Right hindlimb (tissue), 1 donor: ENCODE measurements around the gene CACNG3.
"Not testable (repeated sequence)": the region's sequence is repeated elsewhere in the genome, so short reads cannot be mapped to it uniquely, and the experiment has no call there.

Source experiments
- DNase-seq: peaks from one replicate; pipeline ENCODE4 v3.0.0-alpha.2; 2018

CACNG3 gene

DNA sequence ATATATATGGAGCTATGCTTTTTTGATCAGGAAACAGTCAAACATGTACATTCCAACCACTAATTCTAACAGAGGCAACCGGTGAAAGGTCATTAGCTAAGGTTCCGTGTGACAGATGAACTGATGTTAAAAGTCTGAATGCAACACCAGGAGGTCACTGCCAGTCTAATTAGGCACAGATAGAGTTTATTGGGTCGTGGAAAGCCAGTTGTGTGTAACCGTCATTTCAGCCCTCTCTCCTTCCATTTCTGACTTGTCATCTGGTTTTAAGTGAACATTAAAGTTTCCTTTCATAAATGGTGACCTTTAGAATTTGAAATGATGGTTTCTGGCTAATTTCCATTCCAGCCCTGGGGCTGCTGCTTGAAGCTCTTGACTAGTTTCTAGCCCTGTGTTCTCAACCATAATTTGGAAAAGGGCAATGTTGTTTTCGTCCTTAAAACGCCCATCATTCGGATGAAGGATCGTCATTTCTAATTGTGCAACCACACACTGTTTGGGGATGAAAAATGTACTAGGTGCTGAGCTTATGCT is 23.9 kb downstream of the CACNG3 start:
- DNase-seq: no peak

DNA sequence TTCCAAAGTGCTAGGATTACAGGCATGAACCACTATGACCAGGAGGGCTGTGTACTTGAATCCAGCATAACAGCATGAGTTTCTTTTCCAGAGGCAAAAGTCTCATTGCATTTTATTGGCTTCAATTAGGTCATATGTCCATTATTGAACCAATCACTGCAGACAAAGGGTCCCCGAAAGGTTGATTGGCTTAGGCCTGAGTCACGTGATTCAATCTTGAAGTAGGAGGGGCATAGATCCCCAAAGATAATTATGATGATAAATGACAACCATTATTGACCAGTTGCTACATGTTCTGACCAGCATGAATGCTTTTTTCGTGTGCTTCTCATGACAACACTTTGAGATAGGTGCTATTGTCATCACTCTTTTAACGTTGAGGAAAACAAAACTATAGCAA is 25.3 kb downstream of the CACNG3 start:
- no peak for DNase-seq

DNA sequence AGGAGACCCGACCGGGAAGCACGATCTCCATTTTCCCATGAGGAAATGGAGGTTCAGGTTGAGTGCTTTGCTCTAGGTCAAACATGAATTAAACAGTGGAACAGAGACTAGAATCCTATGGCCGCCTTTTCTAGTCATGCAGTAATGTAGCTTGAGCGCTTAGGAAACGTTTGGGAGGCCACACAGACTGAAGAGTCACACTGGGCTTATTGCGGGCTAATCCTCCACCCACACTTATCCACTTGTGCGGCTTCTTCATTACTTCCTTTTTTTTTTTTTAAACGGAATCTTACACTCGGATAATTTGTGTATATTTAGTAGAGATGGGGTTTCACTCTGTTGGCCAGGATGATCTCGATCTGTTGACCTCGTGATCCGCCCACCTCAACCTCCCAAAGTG is 26.0 kb downstream of the CACNG3 start:
- DNase-seq: no peak

DNA sequence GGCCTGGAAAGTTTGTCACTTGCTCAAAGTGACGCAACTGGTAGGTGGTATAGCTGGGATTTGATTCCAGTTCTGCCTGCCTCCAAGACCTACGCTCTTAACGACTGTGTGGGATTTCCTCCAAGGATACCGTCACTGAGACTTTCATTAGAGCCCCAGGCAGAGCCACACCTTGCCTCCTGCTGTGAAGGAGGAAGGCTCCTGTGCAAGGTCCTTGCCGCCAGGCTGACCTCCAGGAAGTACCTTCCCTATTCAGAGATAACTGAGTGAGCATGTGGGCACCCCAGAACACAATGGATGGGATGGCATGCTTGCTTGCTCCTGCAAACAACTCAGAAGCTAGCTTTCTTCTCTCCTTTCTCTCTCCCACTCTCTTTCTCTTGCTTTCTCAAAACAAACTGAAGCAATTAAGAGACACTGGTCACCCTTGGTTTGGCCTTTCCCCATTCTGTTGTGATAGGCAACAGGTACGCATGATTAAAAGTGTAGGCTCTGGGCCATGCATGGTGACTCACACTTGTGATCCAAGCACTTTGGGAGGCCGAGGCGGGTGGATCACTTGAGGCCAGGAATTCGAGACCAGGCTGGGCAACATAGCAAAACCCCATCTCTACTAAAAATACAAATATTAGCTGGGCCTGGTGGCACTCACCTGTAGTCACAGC is 30.7 kb downstream of the CACNG3 start:
- DNase-seq: no peak

DNA sequence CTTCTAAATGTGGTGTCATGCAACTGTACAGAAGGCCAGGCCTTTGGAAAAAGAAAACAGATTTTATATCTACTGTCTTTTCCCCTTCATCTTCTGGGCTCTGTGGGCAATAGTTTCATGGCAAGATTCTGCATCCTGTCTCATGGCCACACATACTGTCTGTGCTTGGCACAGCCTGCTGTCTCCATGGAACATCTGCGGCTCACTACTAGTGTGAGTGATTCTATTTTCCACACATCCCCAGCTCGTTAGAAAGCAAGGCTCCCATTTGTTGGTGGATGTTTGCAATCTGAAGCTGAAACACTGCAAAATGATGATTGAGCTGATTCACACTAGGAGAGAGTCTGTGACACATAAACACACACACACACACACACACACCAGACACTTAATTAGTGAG is 32.4 kb downstream of the CACNG3 start:
- DNase-seq: no peak

DNA sequence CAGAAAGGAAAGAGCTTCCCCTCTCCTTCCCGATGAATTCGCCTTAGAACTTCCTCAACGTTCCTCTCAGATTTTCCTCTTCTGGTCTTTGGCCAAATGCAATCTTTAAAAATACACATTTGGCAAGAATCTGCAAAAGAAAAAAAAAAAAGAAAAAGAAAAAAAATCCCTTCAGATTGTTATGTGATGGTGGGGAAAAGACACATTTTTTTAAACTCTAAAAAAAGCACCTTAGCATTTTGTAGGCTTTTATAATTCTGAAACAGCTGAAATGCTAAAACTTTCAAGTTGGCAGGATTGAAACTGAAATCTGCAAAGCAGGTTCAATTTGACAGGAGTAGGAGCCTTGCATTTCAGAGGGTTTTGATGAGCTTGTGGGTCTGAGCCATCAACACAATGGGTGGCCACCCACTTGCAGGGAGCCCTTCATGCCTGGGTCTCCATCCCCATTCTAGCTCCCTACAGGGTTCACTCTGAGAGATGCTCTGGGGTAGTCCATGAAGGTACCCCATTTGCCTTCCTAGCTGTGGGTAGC is 33.1 kb downstream of the CACNG3 start:
- DNase-seq: no peak

DNA sequence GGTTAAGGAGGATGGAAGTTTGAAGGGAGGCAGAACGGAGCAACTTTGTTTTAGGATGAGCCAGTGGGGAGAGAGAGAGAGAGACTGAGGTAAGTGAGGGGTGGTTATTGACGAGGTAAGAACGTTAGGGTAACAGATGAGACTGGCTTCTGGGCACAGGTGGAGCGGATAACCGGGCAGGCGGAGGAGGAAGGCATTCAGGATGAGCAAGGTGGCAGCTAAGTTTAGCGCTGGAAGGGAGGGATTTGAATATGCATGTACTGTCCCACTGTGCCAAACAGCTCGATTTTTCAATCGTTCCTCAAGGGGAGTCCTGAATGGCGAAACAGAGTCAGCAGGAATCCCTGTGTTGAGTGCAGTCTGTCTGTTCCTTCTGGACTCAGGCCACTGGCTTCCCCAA is 35.8 kb downstream of the CACNG3 start:
- DNase-seq: no peak

DNA sequence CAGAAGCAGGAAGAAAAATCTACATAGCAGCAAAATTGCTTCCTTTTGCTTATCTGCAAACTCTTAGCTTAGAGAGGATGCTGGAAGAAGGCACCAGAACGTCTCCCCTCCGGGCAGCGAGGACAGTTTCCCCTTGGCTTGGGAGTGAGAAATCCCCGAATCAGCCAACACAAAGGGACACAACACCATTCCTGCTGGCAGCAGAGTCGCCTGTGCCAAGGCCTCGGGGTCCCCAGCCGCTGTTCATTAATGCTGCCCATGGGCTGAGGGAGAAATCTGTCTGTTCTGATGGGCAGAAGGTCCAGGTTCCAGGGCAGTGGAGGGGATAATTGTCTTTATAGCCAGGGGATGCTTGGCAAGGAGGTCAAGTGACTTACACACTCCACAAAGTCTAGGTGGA is 38.0 kb downstream of the CACNG3 start:
- no peak for DNase-seq

DNA sequence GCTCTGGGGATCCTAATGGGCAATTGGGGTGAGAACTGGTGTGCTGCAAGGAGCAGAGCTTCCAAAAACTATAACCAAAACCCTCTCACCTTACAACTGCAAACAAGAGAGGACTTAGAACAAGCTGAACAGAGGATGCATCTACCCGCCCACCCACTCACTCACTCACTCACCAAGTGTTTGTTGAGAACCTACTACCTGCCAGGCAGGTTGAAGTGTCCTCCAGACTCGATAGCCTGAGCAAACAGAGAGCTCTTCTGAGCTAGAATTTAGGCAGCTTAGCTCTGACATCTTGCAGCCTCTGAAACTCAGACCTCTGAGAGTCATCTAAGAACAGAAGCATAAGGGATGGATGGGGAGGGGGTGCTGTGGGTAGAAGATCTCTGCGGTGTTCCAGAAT is 41.2 kb downstream of the CACNG3 start:
- no peak for DNase-seq

DNA sequence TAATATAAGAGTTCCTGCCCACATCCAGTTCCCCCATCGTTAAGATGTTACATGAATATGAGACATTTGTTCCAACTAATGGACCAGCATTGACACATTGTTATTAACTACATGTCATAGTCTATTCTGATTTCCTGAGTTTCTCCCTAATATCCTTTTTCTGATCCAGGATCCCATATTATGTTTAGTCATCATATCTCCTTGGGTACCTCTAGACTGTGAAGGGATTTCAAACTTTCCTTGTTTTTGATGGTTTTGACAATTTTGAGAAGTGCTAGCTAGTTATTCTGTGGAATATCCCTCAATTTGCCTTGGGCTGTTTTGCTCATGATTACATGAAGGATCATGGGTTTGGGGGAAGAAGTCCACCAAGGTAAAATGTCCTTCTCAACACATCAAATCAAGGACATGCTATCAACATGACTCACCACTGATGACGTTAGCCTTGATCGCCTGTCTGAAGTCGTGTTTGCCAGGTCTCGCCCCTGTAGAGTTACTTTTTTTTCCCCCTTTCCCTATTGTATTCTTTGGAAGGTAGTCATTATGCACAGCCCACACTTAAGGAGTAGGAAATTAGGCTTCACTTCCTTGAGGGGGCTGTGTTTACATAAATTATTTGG is 42.5 kb downstream of the CACNG3 start:
- DNase-seq: no peak

DNA sequence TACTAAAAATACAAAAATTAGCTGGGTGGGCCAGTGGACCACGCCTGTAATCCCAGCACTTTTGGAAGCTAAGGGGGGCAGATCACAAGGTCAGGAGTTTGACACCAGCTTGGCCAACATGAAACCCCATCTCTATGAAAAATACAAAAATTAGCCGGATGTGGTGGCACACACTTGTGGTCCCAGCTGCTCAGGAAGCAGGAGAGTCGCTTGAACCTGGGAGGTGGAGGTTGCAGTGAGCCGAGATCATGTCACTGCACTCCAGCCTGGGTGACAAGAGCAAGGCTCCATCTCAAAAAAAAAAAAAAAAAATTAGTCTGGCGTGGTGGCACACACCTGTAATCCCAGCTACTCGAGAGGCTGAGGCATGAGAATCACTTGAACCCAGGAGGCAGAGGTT is 44.6 kb downstream of the CACNG3 start:
- not testable (repeated sequence) for DNase-seq

DNA sequence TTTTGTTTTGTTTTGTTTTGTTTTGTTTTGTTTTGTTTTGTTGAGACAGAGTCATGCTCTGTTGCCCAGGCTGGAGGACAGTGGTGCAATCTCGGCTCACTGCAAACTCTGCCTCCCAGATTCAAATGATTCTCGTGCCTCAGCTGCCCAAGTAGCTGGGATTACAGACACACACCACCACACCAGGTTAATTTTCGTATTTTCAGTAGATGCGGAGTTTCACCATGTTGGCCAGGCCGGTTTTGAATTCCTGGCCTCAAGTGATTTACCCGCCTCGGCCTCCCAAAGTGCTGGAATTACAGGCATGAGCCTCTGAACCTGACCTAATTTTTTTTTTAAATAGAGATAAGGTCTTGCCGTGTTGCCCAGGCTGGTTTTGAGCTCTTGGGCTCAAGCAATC is 46.5 kb downstream of the CACNG3 start:
- no peak for DNase-seq

DNA sequence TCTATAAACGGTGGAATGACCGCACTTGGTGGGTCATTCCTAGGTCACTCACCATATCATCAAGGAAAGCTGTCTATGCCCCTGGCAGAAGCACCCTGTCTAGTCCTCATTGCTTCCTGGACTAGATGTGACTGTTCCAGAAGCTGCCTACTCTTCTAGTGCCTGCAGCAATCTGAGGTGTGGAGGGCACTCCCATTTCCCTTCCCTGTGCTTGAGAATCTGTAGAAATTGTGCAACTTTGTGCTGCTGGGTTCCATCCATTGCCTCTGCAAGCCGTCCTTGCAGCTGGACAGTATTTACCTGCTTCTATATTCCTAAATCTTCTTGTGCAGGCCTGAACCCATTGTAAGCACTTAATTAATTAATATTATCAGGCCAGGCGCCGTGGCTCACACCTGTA is 52.1 kb downstream of the CACNG3 start:
- no peak for DNase-seq

DNA sequence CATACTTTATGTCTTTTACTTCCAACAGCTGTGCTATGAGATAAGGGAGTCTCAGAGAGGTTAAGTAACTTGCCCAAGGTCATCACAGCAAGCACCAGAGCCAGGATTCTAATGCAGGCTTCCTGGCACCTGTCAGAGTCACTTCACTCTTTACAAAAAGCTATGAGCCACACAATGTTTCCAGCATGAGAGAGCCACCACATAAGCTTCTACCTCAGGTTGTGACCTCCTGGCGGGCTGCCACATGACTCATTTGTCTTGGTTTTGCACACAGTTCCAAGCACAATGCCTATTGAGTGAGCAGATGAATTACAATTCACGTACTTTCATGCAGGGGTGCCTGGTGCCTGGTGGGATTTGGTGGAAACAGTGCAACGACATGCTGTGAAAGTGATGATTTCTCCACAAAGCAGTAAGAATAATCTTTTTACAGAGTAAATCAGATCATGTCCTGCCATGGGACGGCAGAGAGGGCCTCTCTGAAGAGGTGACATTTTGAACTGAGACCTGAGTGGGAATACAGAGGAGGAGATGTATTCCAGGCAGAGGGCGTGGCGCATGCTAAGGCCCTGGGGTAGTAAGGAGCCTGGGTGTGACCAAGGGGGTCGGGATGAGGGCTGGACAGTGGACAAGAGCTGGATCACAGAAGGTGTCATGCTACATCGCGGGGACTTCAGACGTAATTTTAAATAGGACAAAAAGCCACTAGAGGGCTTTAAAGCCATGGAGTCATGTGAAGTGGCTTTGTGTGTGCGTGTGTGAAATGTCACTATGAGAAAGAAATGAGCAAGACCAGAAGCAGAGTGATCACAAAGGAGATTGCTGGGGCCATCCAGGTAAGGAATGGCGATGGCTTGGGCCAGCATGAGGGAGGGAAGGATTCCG is 53.4 kb downstream of the CACNG3 start:
- DNase-seq: no peak

DNA sequence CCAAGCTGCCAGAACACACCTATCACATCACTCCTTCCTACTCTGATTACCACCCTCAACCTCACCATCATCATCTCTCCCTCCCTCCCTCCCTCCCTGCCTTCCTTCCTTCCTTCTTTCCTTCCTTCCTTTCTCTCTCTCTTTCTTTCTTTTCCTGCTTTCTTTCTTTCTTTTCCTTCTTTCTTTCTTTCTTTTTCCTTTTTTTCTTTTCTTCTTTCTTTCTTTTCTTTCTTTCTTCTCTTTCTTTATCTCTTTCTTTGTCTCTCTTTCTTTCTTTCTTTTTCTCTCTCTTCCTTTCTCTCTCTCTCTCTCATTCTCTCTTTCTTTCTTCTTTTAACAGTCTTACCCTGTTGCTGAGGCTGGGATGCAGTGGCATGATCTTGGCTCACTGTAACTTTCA is 59.2 kb downstream of the CACNG3 start:
- DNase-seq: no peak

DNA sequence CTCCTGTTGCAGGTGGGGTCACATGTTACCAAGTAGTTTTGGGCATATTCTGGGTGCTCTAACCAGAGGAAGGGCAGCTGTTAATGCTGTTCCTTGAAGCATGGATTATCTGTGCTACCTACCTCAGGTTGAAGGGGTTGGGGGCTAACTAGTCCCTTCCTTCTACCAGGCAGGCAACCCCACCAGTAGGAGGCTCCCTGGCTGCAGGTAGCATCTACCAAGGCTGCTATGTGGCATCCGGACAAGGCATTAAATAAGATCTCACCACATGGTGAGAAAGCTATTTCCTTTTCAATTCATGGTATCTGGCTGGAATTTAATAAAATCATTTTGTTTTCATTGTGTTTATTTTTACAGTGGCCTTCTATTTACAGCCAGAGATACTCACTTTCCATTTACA is 62.5 kb downstream of the CACNG3 start:
- no peak for DNase-seq

DNA sequence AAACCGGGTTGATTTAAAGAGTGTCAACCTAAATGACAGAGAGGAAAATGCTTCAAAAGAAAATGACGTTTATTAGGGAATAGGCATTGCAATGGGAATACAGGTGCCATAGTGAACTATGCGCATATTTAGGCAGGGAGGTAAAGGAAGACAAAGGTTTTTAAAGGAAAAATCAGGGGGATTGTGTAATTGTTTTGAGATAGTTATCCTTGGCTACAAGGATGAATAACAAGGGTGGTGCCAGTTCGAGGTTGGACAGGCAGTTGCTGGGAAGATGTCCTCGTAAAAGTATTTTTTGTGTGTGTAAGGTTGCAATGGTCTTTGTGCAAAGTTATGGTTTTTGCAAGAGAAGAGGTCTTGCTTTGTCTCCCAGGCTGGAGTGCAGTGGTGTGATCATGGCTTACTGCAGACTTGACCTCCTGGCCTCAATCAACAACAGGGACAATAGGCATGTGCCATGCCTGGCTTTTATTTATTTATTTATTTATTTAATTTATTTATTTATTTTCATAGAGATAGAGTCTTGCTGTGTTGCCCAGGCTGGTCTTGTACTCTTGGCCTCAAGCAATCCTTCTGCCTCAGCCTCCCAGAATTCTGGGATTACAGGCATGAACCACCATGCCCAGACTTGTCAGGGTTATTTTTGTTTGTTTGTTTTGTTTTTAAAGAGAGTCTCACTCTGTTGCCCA is 63.1 kb downstream of the CACNG3 start:
- DNase-seq: no peak

DNA sequence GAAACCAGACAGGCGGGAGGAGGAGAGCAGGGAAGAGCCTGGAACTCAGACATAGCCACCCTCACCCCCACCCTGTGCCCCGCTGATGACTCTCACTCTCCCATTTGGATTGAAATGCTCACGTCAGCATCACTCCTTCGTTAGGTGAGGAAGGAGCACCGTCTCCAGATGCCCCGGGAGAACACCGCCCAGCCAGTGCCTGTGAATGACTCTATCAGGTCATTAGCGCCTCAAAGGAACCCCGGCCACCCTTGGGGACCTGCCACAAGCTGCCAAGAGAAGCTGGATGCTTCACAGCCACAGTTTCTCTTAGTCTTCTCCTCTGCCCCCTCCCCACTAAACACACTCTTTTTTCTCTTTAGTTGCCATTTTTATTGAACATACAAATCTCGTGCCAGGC is 66.0 kb downstream of the CACNG3 start:
- no peak for DNase-seq

DNA sequence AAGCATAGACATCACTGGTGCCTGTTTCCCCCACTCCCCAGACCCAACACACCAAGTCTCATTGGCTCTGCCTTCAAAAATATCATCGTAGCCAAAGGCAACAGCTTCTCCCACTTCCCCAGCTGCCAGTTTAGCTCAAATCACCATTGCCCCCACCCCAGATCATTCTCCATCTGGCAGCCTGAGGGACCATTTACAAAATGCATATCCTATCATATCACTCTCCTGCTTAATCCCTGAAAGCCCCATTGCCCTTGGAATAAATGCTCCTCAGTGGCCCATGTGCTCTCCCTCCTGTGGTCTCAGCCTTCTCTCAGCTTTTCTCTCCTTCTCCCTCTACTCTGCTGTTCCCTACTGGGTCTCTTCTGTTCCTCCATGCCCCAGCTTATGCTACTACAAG is 68.3 kb downstream of the CACNG3 start:
- no peak for DNase-seq

DNA sequence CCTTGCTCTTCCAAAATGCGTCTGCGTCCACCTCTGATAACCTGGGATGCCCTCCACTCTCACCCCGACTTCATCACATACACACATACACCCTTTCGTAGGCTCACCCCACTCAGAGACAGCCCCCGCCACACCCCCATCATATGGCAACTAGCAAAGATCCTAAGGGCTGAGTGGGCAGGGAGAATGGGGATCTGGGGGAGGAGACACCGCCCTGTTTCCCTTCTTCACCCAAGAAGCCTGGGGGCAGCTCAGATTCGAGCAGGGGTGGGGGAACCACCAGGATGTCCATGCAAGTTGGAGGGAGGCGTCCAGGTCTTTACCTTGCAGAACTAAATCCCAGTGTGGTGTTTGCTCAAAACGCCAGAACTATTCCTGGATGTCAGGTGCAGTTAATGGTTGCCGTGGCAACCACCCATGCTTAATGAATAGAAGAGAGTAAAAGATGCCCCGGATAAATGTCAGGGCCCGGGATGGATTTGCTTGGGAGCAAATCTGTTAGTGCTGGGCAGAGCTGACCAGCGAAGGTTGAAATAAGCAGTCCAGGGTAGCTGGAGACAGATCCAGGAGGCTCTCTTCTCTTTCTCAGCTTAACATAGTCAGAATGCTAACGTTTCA is 72.8 kb downstream of the CACNG3 start:
- no peak for DNase-seq

DNA sequence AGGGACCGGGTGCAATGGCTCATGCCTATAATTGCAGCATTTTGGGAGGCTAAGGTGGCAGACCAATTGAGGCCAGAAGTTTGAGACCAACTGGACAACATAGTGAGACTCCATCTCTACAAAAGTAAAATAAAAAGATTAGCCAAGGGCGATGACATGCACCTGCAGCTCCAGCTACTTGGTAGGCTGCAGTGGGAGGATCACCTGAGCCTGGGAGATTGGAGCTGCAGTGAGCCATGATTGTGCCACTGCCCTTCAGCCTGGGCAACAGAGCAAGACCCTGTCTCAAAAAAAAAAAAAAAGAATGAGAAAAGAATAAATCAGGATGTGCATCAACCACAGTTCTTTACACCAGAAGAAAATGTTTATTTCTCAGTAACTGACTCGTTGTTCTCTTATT is 76.0 kb downstream of the CACNG3 start:
- no peak for DNase-seq

DNA sequence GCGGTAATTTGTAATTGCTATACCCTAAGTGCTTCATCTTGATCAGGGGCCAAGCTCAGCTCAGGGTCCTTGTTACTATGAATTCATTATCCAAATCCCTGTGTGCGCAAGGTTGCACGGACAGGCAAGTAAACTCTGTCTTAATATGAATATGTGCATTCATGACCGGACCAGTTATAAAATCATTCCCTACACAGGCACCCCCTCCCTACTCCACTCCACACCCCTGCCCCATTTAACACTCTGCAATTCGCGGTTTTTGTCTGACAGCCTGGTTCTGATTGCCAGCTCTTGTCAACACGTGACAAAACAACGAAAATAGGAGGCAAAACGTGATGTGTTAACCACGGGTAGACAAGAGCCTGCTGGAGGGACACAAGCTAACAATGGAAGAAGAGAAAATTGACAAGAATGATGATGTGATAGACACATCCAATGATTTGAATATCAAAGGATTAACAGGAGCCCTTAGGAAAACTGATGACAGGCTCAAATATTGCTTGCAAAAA is 76.5 kb downstream of the CACNG3 start:
- no peak for DNase-seq
